Hepatocyte (in vitro differentiated cells): Measurements from ENCODE around the gene CEP192. TPM values are rescaled to one million over a fixed set of nuclear protein-coding genes. Genes with fewer than 3 reads are reported as not detected.
"Not testable (repeated sequence)": the region's sequence is repeated elsewhere in the genome, so short reads cannot be mapped to it uniquely, and the experiment has no call there.

ENCODE experiments used
- DNase-seq: peaks from one replicate; pipeline ENCODE4 v3.0.0-alpha.2; 2016; ENCODE audit warnings: low spot score
- H2AFZ ChIP-seq: fragments of 200-600 bp; sonication (generic); 2 replicates; pipeline ENCODE4 v1.6.0; 2016; ENCODE audit warnings: antibody characterized with exemption, mild to moderate bottlenecking
- H3K27ac ChIP-seq: fragments of 200-600 bp; sonication (generic); 2 replicates; pipeline ENCODE4 v1.5.1; 2016; ENCODE audit warnings: mild to moderate bottlenecking
- H3K27me3 ChIP-seq: fragments of 200-600 bp; sonication (generic); 2 replicates; pipeline ENCODE4 v1.6.1; 2016
- H3K36me3 ChIP-seq: fragments of 200-600 bp; sonication (generic); replicated peaks from 2 replicates; pipeline ENCODE4 v1.5.1; 2016; ENCODE audit warnings: low read depth; ENCODE audit not compliant: insufficient read depth
- H3K4me1 ChIP-seq: fragments of 200-600 bp; sonication (generic); 2 replicates; pipeline ENCODE4 v1.5.1; 2016; ENCODE audit warnings: mild to moderate bottlenecking, moderate library complexity; ENCODE audit not compliant: insufficient read depth
- H3K4me2 ChIP-seq: fragments of 200-600 bp; sonication (generic); 2 replicates; pipeline ENCODE4 v1.6.0; 2016
- H3K4me3 ChIP-seq: fragments of 200-600 bp; sonication (generic); 2 replicates; pipeline ENCODE4 v1.5.1; 2016; ENCODE audit warnings: mild to moderate bottlenecking
- H3K79me2 ChIP-seq: fragments of 200-600 bp; sonication (generic); 2 replicates; pipeline ENCODE4 v1.6.0; 2017; ENCODE audit warnings: mild to moderate bottlenecking
- H3K9me2 ChIP-seq: fragments of 200-600 bp; sonication (generic); replicated peaks from 2 replicates; pipeline ENCODE4 v1.6.0; 2017; ENCODE audit warnings: mild to moderate bottlenecking; ENCODE audit not compliant: insufficient read depth
- H3K9me3 ChIP-seq: fragments of 200-600 bp; sonication (generic); 2 replicates; pipeline ENCODE4 v1.5.1; 2016; ENCODE audit warnings: low read depth, mild to moderate bottlenecking
- H4K20me1 ChIP-seq: fragments of 200-600 bp; sonication (generic); 2 replicates; pipeline ENCODE4 v1.6.0; 2016; ENCODE audit warnings: mild to moderate bottlenecking; ENCODE audit not compliant: insufficient read depth, poor library complexity, severe bottlenecking
- EZH2 ChIP-seq: fragments of 200-600 bp; sonication (generic); IDR thresholded peaks from 2 replicates; pipeline ENCODE4 v1.6.1; 2016; ENCODE audit warnings: antibody characterized with exemption, mild to moderate bottlenecking, borderline replicate concordance
- EZH2phosphoT487 ChIP-seq: fragments of 200-600 bp; sonication (generic); IDR thresholded peaks from one replicate; pipeline ENCODE4 v1.6.1; 2018; ENCODE audit warnings: antibody characterized with exemption, mild to moderate bottlenecking, low read depth, moderate library complexity; ENCODE audit not compliant: unreplicated experiment, severe bottlenecking
- WGBS: methylation state at CpG from one replicate; pipeline ENCODE4 v1.1.6; 2016; ENCODE audit warnings: low lambda C conversion rate; ENCODE audit errors: missing lambda C conversion rate; 5-methylcytosine and 5-hydroxymethylcytosine counted together
- polyA plus RNA-seq: library from polyadenylated mRNA; unstranded; fragments of >200 nt; fragmentation: Nextera tagmentation; extraction: Ambion mirVana; gene quantifications from 2 replicates; pipeline ENCODE4 v1.2.1, GENCODE V29; 2016
- total RNA-seq: library from RNA; depleted of rRNA; stranded (reverse); fragments of >200 nt; gene quantifications from 2 replicates; pipeline ENCODE4 v1.2.3, GENCODE V29; 2014
- TF ChIP-seq, protein P1 (sequence below): fragments of 200-600 bp; sonication (generic); IDR thresholded peaks from 2 replicates; pipeline ENCODE4 v1.5.1; 2016; ENCODE audit warnings: antibody characterized with exemption, mild to moderate bottlenecking; ENCODE audit not compliant: poor library complexity

CEP192 gene
- total and polyA plus RNA-seq, 2 experiments from 2014 or later = 7.9 to 17.4 TPM

DNA sequence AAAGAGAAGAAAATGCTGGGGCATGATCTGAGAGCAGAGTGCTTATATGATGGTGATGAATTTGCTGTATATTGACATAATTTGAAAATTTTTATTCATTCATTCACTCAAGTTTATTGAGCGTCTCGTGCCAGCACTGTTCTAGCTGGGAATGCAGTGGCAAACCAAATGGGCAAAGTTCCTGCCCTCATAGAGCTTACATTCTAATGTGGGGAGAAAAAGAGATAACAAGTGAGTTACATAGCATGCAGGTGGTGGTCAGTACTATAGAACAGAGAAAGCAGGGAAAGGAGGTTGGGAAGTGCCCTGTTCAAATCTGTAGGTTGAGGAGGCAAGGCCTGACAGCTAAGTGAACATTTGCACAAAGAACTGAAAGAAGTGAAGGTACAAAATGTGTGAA lies 4.3 kb downstream of the CEP192 start:
- Histone ChIP-seq H3K27ac (no peak overlapping the region), H3K4me2 (no peak overlapping the region), H4K20me1 (peaks cover 12% of the 10 kb centered on the region), H3K36me3 (no peaks in the 10 kb centered on the region), H3K27me3 (no peaks in the 10 kb centered on the region), H3K4me1 (peaks cover 18% of the 10 kb centered on the region), H2AFZ (no peak overlapping the region), H3K9me2 (no peaks in the 10 kb centered on the region), H3K79me2 (peaks cover 78% of the 10 kb centered on the region), H3K4me3 (no peak overlapping the region), H3K9me3 (no peaks in the 10 kb centered on the region)
- WGBS = 100% methylated on average over 2 of the region's 2 CpGs
- no peak for DNase-seq
- TF ChIP-seq EZH2 (no peak), EZH2phosphoT487 (no peak)
- TF ChIP-seq, protein P1, sequence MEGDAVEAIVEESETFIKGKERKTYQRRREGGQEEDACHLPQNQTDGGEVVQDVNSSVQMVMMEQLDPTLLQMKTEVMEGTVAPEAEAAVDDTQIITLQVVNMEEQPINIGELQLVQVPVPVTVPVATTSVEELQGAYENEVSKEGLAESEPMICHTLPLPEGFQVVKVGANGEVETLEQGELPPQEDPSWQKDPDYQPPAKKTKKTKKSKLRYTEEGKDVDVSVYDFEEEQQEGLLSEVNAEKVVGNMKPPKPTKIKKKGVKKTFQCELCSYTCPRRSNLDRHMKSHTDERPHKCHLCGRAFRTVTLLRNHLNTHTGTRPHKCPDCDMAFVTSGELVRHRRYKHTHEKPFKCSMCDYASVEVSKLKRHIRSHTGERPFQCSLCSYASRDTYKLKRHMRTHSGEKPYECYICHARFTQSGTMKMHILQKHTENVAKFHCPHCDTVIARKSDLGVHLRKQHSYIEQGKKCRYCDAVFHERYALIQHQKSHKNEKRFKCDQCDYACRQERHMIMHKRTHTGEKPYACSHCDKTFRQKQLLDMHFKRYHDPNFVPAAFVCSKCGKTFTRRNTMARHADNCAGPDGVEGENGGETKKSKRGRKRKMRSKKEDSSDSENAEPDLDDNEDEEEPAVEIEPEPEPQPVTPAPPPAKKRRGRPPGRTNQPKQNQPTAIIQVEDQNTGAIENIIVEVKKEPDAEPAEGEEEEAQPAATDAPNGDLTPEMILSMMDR = no peak

DNA sequence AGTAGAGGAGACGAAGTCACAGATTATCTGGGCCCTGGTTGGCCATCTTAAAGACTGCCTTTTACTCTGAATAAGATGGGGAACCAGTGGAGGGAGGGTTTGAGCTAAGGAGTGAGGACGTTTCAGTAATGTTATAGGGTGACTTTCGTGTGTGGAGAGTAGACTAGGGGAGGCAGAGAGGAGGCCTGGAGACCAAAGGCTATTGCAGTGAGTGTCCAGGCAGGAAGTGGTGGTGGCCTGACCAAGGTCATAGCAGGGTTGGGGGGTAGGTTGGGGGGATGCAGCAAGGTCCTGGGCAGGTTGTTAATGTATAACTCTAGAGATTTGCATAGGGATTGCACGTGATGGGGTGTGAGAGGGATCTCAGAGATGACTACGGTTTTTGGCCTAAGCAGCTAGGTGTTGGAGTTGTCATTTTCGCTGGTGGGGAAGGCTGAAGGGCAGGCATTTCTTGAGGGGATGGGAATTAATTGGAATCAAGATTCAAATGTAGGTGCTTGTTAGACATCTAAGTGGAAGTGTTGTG lies 4.9 kb downstream of the CEP192 start:
- H3K27ac ChIP-seq = no peak overlapping the region
- H3K4me3 ChIP-seq = no peak overlapping the region
- DNase-seq = no peak
- WGBS = 91% methylated on average over 6 of the region's 6 CpGs
- H3K4me2 ChIP-seq = no peak overlapping the region
- no peaks in the 10 kb centered on the region for H3K27me3 ChIP-seq
- H2AFZ ChIP-seq = no peak overlapping the region
- H3K9me3 ChIP-seq = no peaks in the 10 kb centered on the region
- H3K9me2 ChIP-seq = no peaks in the 10 kb centered on the region
- peaks cover 78% of the 10 kb centered on the region for H3K79me2 ChIP-seq
- peaks cover 12% of the 10 kb centered on the region for H4K20me1 ChIP-seq
- H3K4me1 ChIP-seq = peaks cover 18% of the 10 kb centered on the region
- TF ChIP-seq EZH2 = no peak
- no peaks in the 10 kb centered on the region for H3K36me3 ChIP-seq

DNA sequence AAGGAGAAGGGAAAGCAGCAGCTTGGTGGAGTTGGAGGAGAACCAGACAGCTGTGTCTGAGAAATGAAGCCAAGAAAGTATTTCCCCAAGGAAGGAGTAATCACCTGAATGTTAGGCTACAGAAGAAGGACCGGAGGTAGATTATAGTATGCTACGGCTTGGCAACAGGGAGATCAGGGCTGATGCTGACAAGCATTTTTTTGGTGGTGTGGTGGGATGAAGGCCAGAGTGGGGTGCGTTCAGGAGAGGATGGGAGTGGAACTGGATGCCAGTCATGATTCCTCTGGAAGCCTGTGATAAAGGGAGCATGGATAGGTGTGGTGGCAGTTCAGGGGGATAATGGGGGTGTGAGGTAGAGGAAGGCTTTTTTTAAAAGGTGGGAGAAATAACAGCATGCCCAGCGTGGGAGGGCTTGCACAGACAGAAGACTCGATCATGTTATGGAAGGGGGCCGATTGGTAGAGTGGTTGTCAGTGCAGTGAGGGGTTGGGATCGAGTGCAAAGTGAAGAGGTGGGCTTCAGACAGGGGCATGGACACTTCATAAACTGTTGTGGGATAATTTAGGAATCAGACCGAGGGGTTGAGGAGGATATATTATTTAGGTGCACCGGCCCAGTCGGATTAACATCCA lies 5.6 kb downstream of the CEP192 start:
- Histone ChIP-seq H4K20me1 (peaks cover 12% of the 10 kb centered on the region), H3K27ac (no peak overlapping the region), H2AFZ (no peak overlapping the region), H3K27me3 (no peaks in the 10 kb centered on the region), H3K9me2 (no peaks in the 10 kb centered on the region), H3K4me1 (peaks cover 18% of the 10 kb centered on the region), H3K4me3 (no peak overlapping the region), H3K9me3 (no peaks in the 10 kb centered on the region), H3K79me2 (peaks cover 78% of the 10 kb centered on the region), H3K4me2 (no peak overlapping the region), H3K36me3 (no peaks in the 10 kb centered on the region)
- WGBS = 82% methylated on average over 10 of the region's 10 CpGs
- TF ChIP-seq, protein P1 = no peak
- TF ChIP-seq EZH2 = no peak
- no peak for TF ChIP-seq EZH2phosphoT487
- no peak for DNase-seq

DNA sequence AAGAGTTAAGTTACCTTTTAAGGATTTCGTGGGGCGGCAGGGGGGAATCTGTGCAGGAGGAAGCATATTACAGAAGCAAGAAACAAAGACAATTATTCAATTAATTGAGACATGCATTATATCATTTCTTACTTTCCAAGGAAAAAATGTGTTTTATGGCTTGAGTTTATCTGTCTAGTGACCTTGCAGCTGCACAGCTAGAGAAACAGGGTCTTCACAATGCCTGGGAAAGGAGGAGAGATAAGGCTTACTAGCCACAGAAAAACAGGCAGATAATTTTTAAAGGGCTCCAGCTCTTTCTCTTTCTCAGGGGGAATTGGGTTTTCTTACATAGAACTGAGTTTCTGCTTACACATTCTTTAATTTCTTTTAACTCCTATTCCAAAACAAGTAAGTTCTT lies 6.2 kb downstream of the CEP192 start:
- H3K36me3 ChIP-seq, H3K4me3 ChIP-seq, H2AFZ ChIP-seq, H3K9me3 ChIP-seq, H3K4me2 ChIP-seq, H3K27me3 ChIP-seq, H3K27ac ChIP-seq, H3K9me2 ChIP-seq, DNase-seq: not testable (repeated sequence)
- peaks cover 16% of the 10 kb centered on the region for H3K4me1 ChIP-seq
- H3K79me2 ChIP-seq = peaks cover 77% of the 10 kb centered on the region
- peaks cover 11% of the 10 kb centered on the region for H4K20me1 ChIP-seq
- 47% methylated on average over 2 of the region's 2 CpGs for WGBS
